T-helper 1 cell treated with Interleukin-12 subunit alpha and Interleukin-12 subunit beta and Interleukin-4 antibody, amounts not matched to agents 30 ng/mL and 1 ng/mL, for 36 hours (primary cell): ENCODE results near the gene DUXA. TPM values are rescaled to one million over a fixed set of nuclear protein-coding genes. Genes with fewer than 3 reads are reported as not detected.
"Not testable (repeated sequence)": the region's sequence is repeated elsewhere in the genome, so short reads cannot be mapped to it uniquely, and the experiment has no call there.

Experiments
- intact Hi-C: fragments of 100-400 bp; cut with micrococcal nuclease; formaldehyde crosslinking; loops from one replicate; pipeline ENCODE4 v1.15.1; 2024
- total RNA-seq: library from RNA; stranded (reverse); gene quantifications from 2 replicates; pipeline ENCODE4 v1.2.3, GENCODE V29; 2022

DUXA gene
- not detected in 2 replicates for total RNA-seq

DNA sequence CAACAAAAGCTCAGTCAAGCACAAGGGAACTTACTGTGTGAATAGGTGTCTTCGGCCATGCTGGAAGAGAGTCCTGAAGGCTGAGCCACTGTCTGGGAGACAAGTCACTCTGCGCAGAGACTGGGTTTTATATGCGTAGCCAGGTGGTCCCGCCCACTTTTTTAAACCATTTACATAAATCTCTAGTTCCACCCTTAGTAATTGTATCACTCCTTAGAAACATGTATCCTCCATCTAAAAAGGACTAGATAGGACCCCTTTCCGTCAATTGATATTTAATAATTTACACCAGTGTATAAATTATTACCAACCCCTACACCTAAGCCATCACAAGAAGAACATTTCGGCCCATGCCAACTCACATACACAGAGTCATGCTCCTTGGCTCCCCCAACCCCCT, at the start of gene DUXA:
Gene DUXA (minus strand): TSS at position 101 of the 400 bp plus-strand sequence. CDS start 42 bp downstream, at position 59.
- intact Hi-C loops: no loop called here

- intact Hi-C loops: no loop called here
Measured at GRCh38 chr19:57212109-57212508, 44.8 kb upstream of the DUXA start.

GRCh38 chr19:57210381-57210780, 43.1 kb upstream of the DUXA start:
- intact Hi-C loops: no loop called here

GRCh38 chr19:57202160-57202559, 34.9 kb upstream of the DUXA start:
- intact Hi-C loops: no loop called here

- intact Hi-C loops: not testable (repeated sequence)
Measured at GRCh38 chr19:57197874-57198273, 30.6 kb upstream of the DUXA start.

DNA sequence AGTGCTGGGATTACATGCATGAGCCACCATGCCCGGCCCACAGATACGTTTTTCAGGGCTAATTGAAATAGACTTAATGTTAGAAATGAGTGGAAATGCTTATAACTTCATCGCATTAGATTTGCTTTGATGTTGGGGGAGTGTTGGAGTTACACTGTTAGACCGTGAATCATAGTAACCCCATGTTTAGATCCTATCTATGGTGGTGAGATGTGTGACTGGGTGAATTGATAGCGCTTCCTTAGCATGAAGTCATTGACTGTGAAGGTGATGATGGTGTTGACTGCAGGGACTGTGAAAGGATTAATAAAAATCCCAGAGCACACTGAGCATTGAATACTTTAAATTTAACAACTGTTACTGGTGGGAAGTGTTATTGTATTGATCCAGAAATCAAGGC, 25.7 kb upstream of the DUXA start:
- intact Hi-C loops: loop anchor here (1.0 to 5.0 kb wide), 5 partner anchors 127 to 1249 kb away; partner anchors contain the start of genes ZNF132, ZNF444, ZNF543 and ZNF606

DNA sequence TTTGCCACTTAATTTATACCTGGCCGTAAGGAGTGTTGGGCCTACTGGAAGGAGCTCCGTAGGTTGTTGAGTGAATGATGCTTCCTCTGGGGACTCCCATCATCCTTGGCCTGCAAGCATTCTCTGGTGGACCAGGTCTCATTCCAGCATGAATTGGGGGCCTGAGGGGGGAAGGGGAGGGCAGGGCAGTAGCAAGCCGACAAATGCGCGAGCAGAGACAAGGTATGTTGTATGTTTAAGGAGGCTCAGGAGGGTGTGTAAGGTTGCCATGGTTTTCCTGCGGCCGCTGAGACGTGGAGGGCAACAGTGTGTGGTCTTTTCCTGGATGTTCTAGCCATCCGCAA, 24.8 kb upstream of the DUXA start:
- intact Hi-C loops: loop anchor here (1.0 to 5.0 kb wide), 5 partner anchors 128 to 1250 kb away; partner anchors contain the start of genes ZNF132, ZNF444, ZNF543 and ZNF606

DNA sequence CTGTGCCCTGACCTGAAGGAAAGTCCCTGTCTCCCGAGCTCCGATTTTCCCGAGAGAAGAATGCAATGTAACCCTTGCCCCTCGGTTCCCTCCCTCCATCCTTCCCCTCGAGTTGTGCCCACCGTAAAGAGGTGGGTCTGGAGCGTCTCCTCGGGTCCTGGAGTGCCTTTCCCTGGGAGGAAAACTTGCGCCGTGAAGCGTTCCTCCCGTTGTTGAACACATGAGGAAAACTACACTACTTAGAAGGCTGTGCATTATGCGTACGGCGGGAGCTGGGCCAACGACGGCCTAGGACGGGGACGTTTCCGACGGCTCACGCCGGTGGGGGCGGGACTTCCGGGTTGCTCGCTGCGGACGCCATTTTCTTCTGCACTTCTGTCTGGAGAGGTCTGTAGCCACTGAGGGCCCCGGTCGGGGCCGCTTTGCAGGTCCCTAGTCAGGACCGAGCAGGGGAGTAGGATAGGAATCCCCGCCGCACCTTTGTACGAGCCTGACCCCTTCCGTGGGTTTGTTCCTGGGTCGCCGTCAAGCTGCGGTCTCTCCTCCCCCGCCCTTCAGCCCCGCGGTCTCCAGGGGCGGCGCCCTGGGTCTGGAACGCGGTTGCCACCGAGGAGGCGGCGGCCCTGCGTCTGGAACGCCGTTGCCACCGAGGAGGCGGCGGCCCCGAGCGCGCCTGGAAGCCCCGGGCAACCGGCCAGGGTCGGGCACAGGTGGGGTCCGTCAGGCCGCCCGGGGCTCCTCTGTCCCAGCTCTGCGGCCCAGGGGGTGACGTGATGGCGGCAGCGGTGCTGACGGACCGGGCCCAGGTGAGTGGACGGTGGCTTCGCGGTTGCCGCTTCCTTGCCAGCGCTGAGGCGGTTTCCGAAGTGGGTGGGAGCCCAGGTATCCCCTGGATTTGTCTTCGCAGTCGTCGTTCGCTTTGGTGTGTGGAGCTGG, 24.1 kb upstream of the DUXA start, which contains the start of gene ZNF264:
Gene ZNF264 (plus strand): TSS at position 360 of the 936 bp plus-strand sequence. CDS start 414 bp downstream, at position 774.
- intact Hi-C loops: loop anchor here (1.0 to 5.0 kb wide), 17 partner anchors 19 to 1251 kb away; partner anchors contain the start of genes TRAPPC2B, ZNF132, ZNF17 and ZNF304

GRCh38 chr19:57190301-57190700, 23.0 kb upstream of the DUXA start:
- intact Hi-C loops: loop anchor here (2.0 to 5.0 kb wide), 5 partner anchors 537 to 1252 kb away; partner anchors contain the start of genes ZNF132, ZNF444, ZNF606 and ZNF671

- intact Hi-C loops: loop anchor here (1.0 kb wide), 1 partner anchor 20 kb away; the partner anchor contains the start of gene ZNF264
Measured at GRCh38 chr19:57171551-57172081, 4.3 kb upstream of the DUXA start.

GRCh38 chr19:57165846-57166245, 1.4 kb downstream of the DUXA start:
- intact Hi-C loops: no loop called here

- intact Hi-C loops: no loop called here
Measured at GRCh38 chr19:57161985-57162539, 5.2 kb downstream of the DUXA start.

- intact Hi-C loops: no loop called here
Measured at GRCh38 chr19:57152921-57153320, 14.4 kb downstream of the DUXA start.

DNA sequence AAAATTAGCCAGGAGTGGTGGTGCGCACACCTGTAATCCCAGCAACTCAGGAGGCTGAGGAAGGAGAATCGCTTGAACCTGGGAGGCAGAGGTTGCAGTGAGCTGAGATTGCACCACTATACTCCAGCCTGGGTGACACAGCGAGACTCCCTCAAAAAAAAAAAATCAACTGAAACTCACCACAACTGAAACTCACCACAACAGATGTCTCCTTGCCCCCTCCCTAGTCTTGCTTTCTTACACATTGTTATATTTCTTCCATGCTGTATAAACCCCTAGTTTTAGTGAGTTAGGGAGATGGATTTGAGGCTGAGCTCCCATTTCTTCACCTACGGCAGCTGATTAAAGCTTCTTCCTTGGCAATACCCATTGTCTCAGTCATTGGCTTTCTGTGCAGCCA, 25.6 kb downstream of the DUXA start:
- intact Hi-C loops: no loop called here

DNA sequence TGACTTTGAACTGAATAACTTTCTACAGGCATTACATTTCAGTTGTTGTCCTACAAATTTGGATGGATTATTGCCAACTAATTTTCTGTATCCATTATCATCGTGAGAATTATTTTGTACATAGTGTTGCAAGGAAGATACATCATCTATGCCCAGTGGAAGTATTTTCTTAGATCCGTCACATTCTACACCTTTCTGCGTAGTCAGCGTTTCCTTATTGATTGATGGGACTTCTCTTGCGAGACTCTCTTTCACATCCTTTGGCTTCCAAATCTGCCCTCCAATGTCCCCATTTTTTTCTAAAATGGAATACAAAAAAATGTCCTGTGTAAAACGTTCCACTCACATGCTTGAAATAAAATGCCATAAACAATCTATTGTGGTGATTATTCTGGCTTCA, 31.5 kb downstream of the DUXA start:
- intact Hi-C loops: no loop called here

DNA sequence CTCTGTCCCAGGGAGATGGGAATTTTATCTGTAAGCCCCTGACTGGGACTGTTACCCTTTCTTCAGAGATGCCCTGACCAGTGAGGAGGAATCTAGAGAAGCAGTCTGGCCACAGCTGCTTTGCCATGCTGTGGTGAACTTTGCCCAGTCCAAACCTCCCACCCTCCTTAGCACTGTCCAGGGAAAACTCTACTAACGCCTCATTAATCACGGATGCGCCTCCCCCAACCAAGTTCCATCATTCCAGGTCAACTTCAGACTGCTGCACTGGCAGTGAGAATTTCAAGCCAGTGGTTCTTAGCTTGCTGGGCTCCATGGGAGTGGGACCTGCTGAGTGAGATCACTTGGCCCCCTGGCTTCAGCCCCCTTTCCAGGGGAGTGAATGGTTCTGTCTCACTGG, 39.9 kb downstream of the DUXA start:
- intact Hi-C loops: not testable (repeated sequence)

DNA sequence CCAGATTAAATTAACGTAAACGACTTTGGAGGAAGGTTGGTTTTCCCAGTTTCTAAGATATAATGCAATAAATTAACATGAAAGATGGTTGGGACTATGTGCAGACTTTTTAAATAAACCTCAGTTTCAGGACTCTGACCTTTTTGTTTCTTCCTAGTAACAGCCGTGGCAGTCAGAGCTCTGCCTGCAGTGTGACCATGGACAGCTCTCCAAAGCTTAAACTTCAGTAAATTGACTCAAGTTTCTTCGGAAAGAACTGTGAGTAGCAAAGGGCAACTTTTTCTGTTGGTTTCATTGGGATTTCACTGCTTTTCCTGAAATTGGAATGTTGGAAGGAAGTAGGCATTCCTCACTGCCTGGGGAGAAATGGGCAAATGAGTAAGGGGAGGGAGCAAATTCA, 43.4 kb downstream of the DUXA start:
- intact Hi-C loops: no loop called here

DNA sequence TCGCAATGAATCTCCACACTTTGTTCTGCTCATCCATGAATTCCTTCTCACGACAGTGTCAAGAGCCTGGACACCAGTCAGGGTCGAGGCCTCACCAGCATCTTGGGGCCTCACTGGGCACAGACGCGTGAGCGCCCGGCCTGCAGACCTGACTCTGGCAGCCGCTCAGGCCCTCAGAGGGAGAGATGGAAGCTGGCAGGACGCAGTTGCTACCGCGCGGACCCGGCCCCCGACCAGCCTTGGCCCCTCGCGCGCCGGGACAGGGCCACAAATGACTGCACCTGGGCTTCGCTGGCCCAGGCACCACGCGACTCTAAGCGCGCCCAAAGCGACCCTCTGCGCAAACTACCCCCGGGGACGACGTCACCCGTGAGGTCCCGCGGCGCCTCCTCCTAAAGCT, 48.4 kb downstream of the DUXA start:
- intact Hi-C loops: no loop called here

GRCh38 chr19:57113501-57113900, 53.8 kb downstream of the DUXA start:
- intact Hi-C loops: not testable (repeated sequence)

DNA sequence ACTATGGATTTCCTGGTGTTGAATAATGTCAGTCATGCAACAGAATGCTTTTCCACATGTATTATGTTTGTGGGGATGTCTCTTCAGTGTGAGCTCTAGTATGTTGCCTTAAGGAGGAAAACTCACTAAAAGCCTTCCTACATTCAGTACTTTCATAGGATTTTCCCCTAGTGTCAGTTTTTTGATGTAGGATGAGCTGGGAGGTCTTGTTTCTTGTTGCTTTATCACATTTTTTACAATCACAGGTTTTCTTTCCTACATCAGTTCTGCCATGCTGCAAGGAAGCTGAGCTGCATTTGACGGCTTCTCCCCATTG, 56.0 kb downstream of the DUXA start:
- intact Hi-C loops: no loop called here

- intact Hi-C loops: no loop called here
Measured at GRCh38 chr19:57110592-57111328, 56.5 kb downstream of the DUXA start.
